Transverse colon (tissue), 4 donors: ENCODE data around the gene DDX49. TPM values are rescaled to one million over a fixed set of nuclear protein-coding genes. Genes with fewer than 3 reads are reported as not detected.

ENCODE experiments used
- DNase-seq: peaks from one replicate; pipeline ENCODE4 v3.0.0-alpha.2; 2019
- H3K27ac ChIP-seq, 4 donors: fragments of 200-600 bp; sonication (generic); 2 replicates each; pipeline ENCODE4 v1.5.1; 2016 to 2018; ENCODE audit warnings: inconsistent platforms in 4 of 4
- H3K27me3 ChIP-seq: fragments of 200-600 bp; sonication (generic); 2 replicates; pipeline ENCODE4 v1.5.1; 2017; ENCODE audit warnings: inconsistent platforms
- H3K36me3 ChIP-seq, 4 donors: fragments of 200-600 bp; sonication (generic); 2 replicates each; pipeline ENCODE4 v1.5.1; 2017 to 2019; ENCODE audit warnings: inconsistent platforms in 4 of 4
- H3K4me1 ChIP-seq, 4 donors: fragments of 200-600 bp; sonication (generic); 2 replicates each; pipeline ENCODE4 v1.5.1; 2017 to 2020; ENCODE audit warnings: inconsistent platforms in 4 of 4
- H3K4me3 ChIP-seq, 4 donors: fragments of 200-600 bp; sonication (generic); 1 replicate in 1 of 4; 2 replicates in 3 of 4; pipeline versions ENCODE4 v1.5.1 to v1.6.1; 2017 to 2019; ENCODE audit warnings: inconsistent platforms in 4 of 4
- H3K9me3 ChIP-seq, 2 donors: fragments of 200-600 bp; sonication (generic); 2 replicates each; pipeline ENCODE4 v1.5.1; 2017 to 2019; ENCODE audit warnings: inconsistent platforms in 2 of 2
- EP300 ChIP-seq: sonication (generic); formaldehyde crosslinking; IDR thresholded peaks from one replicate; pipeline ENCODE4 v1.6.1; 2017; ENCODE audit warnings: antibody characterized with exemption, low read depth
- POLR2A ChIP-seq: fragments of 450-650 bp; IDR thresholded peaks from one replicate; pipeline ENCODE4 v1.6.1; 2016; ENCODE audit warnings: antibody characterized with exemption, mild to moderate bottlenecking, moderate library complexity
- POLR2AphosphoS5 ChIP-seq, 3 donors: sonication (generic); formaldehyde crosslinking; IDR thresholded peaks; one replicate each; pipeline ENCODE4 v1.6.1; 2016; ENCODE audit warnings: antibody characterized with exemption in 3 of 3
- WGBS, 2 donors: methylation state at CpG; one replicate each; pipeline ENCODE4 v1.1.5; 2018; ENCODE audit warnings: low coverage in 1 of 2; 5-methylcytosine and 5-hydroxymethylcytosine counted together
- in situ Hi-C, 4 donors: fragments of 200-750 bp; cut with MboI; loops; one replicate each; pipeline versions ENCODE4 v1.15.0 to v1.15.1; 2017; ENCODE audit warnings: low sequenced_read_pairs in 3 of 4, low pct_ligation_motif_present in 1 of 4, low pct_unique_long_range_greater_than_20kb in 1 of 4
- intact Hi-C: fragments of 100-400 bp; cut with DNase I; formaldehyde crosslinking; loops from one replicate; pipeline ENCODE4 v1.15.1; 2023; ENCODE audit warnings: low total_unique reads
- total RNA-seq, 4 donors: library from RNA; depleted of rRNA; stranded (reverse); fragments of >200 nt; gene quantifications; one replicate each; pipeline ENCODE4 v1.1.0, GENCODE V29; 2016
- TF ChIP-seq, protein P1 (sequence below), 5 experiments: fragments of 200-600 bp in 3 of 5; fragments of 450-650 bp in 2 of 5; sonication (generic) in 3 of 5; IDR thresholded peaks; 1 replicate in 2 of 5; 2 replicates in 3 of 5; pipeline ENCODE4 v1.5.1; 2016 to 2017; ENCODE audit warnings: antibody characterized with exemption in 5 of 5, inconsistent platforms in 3 of 5, mild to moderate bottlenecking in 2 of 5, moderate library complexity in 1 of 5

DDX49 gene
- total RNA-seq, 4 donors from 2014 or later = 42.1 to 90.8 (median 50.4) TPM

DNA sequence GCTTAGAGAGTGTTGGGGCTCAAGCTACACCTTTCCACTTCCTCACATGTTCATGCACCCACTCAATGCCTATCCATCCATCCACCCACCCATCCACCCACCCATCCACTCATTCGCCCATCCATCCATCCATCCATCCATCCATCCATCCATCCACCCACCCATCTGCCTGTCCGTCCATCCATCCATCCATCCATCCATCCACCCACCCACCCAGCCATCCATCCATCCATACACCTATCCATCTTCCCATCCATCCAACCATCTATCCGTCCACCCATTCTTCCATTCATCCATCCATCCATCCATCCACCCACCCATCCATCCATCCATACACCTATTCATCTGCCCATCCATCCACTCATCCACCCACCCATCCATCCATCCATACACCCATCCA is 34.6 kb downstream of the DDX49 start:
- Histone ChIP-seq H3K4me1 (no peaks in the 10 kb centered on the region), H3K9me3 (no peaks in the 10 kb centered on the region), H3K27ac (no peak overlapping the region), H3K4me3 (no peak overlapping the region), H3K27me3 (no peaks in the 10 kb centered on the region), H3K36me3 (no peaks in the 10 kb centered on the region)
- 81 to 87% methylated on average over 3 of the region's 3 CpGs for WGBS, 2 donors
- TF ChIP-seq POLR2A = no peak
- no peak for TF ChIP-seq POLR2AphosphoS5 (IDR thresholded peaks at IDR 0.05)
- no peak for TF ChIP-seq EP300
- TF ChIP-seq, protein P1, sequence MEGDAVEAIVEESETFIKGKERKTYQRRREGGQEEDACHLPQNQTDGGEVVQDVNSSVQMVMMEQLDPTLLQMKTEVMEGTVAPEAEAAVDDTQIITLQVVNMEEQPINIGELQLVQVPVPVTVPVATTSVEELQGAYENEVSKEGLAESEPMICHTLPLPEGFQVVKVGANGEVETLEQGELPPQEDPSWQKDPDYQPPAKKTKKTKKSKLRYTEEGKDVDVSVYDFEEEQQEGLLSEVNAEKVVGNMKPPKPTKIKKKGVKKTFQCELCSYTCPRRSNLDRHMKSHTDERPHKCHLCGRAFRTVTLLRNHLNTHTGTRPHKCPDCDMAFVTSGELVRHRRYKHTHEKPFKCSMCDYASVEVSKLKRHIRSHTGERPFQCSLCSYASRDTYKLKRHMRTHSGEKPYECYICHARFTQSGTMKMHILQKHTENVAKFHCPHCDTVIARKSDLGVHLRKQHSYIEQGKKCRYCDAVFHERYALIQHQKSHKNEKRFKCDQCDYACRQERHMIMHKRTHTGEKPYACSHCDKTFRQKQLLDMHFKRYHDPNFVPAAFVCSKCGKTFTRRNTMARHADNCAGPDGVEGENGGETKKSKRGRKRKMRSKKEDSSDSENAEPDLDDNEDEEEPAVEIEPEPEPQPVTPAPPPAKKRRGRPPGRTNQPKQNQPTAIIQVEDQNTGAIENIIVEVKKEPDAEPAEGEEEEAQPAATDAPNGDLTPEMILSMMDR (IDR thresholded peaks at IDR 0.05) = no peak
- intact Hi-C loops = no loop called here
- in situ Hi-C loops = no loop called here
- no peak for DNase-seq

DNA sequence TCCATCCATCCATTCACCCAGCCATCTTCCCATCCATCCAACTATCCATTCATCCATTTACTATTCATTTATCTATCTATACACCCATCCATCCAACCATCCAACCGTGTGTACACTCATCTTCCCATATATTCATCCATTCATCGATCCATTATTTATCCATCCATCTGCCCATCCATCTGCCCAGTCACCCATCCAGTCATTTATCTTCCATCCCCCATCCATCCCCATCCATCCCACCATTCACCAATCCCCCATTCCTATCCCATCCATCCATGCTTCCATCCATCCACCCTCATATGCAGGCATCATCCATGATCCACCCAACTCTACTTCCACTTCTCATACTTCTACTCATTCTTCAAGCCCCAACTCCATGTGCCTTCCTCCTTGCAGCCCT is 35.5 kb downstream of the DDX49 start:
- Histone ChIP-seq H3K27ac (no peak overlapping the region), H3K4me1 (no peaks in the 10 kb centered on the region), H3K27me3 (no peaks in the 10 kb centered on the region), H3K4me3 (no peak overlapping the region), H3K36me3 (no peaks in the 10 kb centered on the region), H3K9me3 (no peaks in the 10 kb centered on the region)
- in situ Hi-C loops (no loop called here), intact Hi-C loops (loop anchor here (5.0 kb wide), 1 partner anchor 177 kb away; no protein-coding TSS in a partner anchor)
- no peak for DNase-seq
- TF ChIP-seq POLR2AphosphoS5 (IDR thresholded peaks at IDR 0.05) (no peak), POLR2A (no peak)
- TF ChIP-seq, protein P1 (IDR thresholded peaks at IDR 0.05) = no peak
- WGBS, 2 donors = 76 to 88% methylated on average over 2 of the region's 2 CpGs

DNA sequence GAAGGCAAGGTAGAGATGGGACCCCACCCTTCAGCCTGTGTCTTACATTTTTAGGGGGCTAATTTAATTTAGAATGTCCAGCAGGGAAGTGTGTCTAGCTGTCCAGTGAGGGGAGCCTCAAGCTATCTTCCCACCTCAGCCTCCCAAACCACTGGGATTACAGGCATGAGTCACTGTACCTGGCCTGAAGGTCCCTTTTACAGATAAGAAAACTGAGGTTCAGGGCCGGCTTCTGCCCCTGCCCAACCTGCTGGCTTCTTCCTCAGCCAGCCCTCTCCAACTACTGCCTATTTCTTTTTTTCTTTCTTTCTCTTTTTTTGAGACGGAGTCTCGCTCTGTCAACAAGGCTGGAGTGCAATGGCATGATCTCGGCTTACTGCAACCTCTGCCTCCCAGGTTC is 40.9 kb downstream of the DDX49 start:
- 78 to 84% methylated on average over 3 to 4 of the region's 4 CpGs for WGBS, 2 donors
- DNase-seq = no peak
- in situ Hi-C loops = no loop called here
- Histone ChIP-seq H3K27me3 (peaks cover 12% of the 10 kb centered on the region), H3K4me1 (peaks cover 0 to 3% (median 0%) of the 10 kb centered on the region in 4 donors), H3K9me3 (no peaks in the 10 kb centered on the region), H3K27ac (no peak overlapping the region), H3K4me3 (no peak overlapping the region), H3K36me3 (no peaks in the 10 kb centered on the region)
- intact Hi-C loops = loop anchor here (5.0 kb wide), 1 partner anchor 483 kb away; no protein-coding TSS in a partner anchor
- TF ChIP-seq, protein P1 (IDR thresholded peaks at IDR 0.05) = no peak
- TF ChIP-seq EP300 = no peak
- TF ChIP-seq POLR2AphosphoS5 (IDR thresholded peaks at IDR 0.05) = no peak
- TF ChIP-seq POLR2A = no peak

DNA sequence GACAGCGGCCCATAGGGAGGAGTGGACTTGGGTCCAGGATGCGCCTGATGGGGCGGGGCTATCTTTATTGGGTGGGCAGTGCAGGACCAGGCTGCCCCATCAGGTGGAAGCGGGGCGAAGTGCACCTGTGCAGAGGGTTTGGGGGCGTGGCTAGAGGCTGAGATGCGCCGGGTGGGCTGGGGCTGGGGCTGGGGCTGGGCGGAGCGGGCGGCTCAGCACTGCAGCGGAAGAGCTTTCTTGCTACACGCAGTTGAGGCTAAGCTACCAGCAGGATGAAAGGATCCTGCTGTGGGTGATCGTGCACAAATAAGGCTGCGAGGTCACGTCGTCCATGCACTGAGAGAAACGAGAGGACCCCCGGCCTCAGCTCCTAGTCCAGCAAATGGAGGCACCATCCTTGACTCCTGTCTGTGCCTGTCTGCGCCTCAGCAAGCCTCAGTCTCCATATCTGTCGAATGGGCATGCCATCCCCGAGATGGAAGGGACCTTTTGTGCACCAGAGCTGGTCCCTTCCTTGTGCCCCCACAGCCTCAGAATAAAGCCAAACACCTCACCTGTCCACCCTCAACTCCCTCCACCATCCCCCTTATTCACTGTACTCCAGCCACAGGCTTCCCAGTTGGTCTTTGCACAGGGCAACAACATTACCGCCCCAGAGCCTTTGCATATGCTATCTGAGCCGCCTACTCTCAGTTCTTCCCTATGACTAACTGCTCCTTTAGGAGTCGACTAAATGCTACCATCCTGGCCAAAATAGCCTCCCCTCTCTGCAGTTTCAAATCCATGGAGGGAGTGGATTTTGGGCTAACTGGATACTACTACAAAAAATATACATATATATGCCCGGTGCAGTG is 42.5 kb downstream of the DDX49 start:
- H3K4me3 ChIP-seq = no peak overlapping the region
- 29 to 87% methylated on average over 3 to 26 of the region's 26 CpGs for WGBS, 2 donors
- peaks cover 0 to 3% (median 0%) of the 10 kb centered on the region in 4 donors for H3K4me1 ChIP-seq
- H3K27ac ChIP-seq = no peak overlapping the region
- no peak for DNase-seq
- H3K36me3 ChIP-seq = no peaks in the 10 kb centered on the region
- in situ Hi-C loops = no loop called here
- peaks cover 12% of the 10 kb centered on the region for H3K27me3 ChIP-seq
- TF ChIP-seq POLR2AphosphoS5 (IDR thresholded peaks at IDR 0.05) (no peak), POLR2A (no peak), EP300 (no peak)
- H3K9me3 ChIP-seq = no peaks in the 10 kb centered on the region
- intact Hi-C loops = loop anchor here (5.0 kb wide), 1 partner anchor 485 kb away; no protein-coding TSS in a partner anchor
